AG08395 (cell line): Measurements from ENCODE around the gene GCSAM.
"Not testable (repeated sequence)": the region's sequence is repeated elsewhere in the genome, so short reads cannot be mapped to it uniquely, and the experiment has no call there.

Source experiments
- DNase-seq: peaks from one replicate; pipeline ENCODE4 v3.0.0; 2012; ENCODE audit warnings: mixed read lengths, low spot score

Gene GCSAM

GRCh38 chr3:112072387-112073060 is 60.5 kb downstream of the GCSAM start:
- not testable (repeated sequence) for DNase-seq
